Stimulated activated CD4-positive, alpha-beta T cell treated with anti-CD3 and anti-CD28 coated beads, Interleukin-2, amount 100 ng/mL, for 48 hours (primary cell): ENCODE data around the gene CUL2.
"Not testable (repeated sequence)": the region's sequence is repeated elsewhere in the genome, so short reads cannot be mapped to it uniquely, and the experiment has no call there.

Experiments used
- DNase-seq, 2 donors: peaks; one replicate each; pipeline ENCODE4 v3.0.0-alpha.2; 2020

Gene CUL2

GRCh38 chr10:35090162-35090954 lies at the start of gene CUL2:
Gene CUL2 (minus strand): TSS chr10:35090341. CDS start chr10:35071317, 19,024 bp downstream.
- DNase-seq: peak; percentile 83 to 90

- DNase-seq: no peak
Observed at GRCh38 chr10:35136263-35136815, 46.2 kb upstream of the CUL2 start.

- DNase-seq: no peak
Observed at GRCh38 chr10:35135861-35136260, 45.7 kb upstream of the CUL2 start.

GRCh38 chr10:35133586-35133985 lies 43.4 kb upstream of the CUL2 start:
- DNase-seq: no peak

GRCh38 chr10:35132727-35133126 lies 42.6 kb upstream of the CUL2 start:
- DNase-seq: no peak

- no peak for DNase-seq
Observed at GRCh38 chr10:35130663-35131062, 40.5 kb upstream of the CUL2 start.

- DNase-seq: no peak
Observed at GRCh38 chr10:35129185-35129674, 39.1 kb upstream of the CUL2 start.

- peak; percentile 51 to 58 for DNase-seq
Observed at GRCh38 chr10:35127289-35127891, 37.2 kb upstream of the CUL2 start.

GRCh38 chr10:35126530-35127288 lies 36.6 kb upstream of the CUL2 start, which contains the start of gene CREM:
Gene CREM (plus strand): TSS chr10:35126846. CDS start chr10:35137836, 10,990 bp downstream.
- peak; percentile 100 for DNase-seq

GRCh38 chr10:35126062-35126529 lies 36.0 kb upstream of the CUL2 start:
- DNase-seq: no peak

- DNase-seq: no peak
Observed at GRCh38 chr10:35124540-35124939, 34.4 kb upstream of the CUL2 start.

- DNase-seq: no peak
Observed at GRCh38 chr10:35119378-35119777, 29.2 kb upstream of the CUL2 start.

GRCh38 chr10:35112571-35112970 lies 22.4 kb upstream of the CUL2 start:
- no peak for DNase-seq

GRCh38 chr10:35103882-35104281 lies 13.7 kb upstream of the CUL2 start:
- DNase-seq: no peak

GRCh38 chr10:35097510-35097909 lies 7.4 kb upstream of the CUL2 start:
- DNase-seq: no peak

- DNase-seq: no peak
Observed at GRCh38 chr10:35096312-35096711, 6.2 kb upstream of the CUL2 start.

- no peak for DNase-seq
Observed at GRCh38 chr10:35092851-35093250, 2.7 kb upstream of the CUL2 start.

GRCh38 chr10:35091994-35092790 lies 2.1 kb upstream of the CUL2 start:
- no peak for DNase-seq

GRCh38 chr10:35089611-35090161 lies 455 bp downstream of the CUL2 start:
- DNase-seq: no peak

- no peak for DNase-seq
Observed at GRCh38 chr10:35083242-35083641, 6.9 kb downstream of the CUL2 start.

- DNase-seq: not testable (repeated sequence)
Observed at GRCh38 chr10:35080261-35080660, 9.9 kb downstream of the CUL2 start.

- no peak for DNase-seq
Observed at GRCh38 chr10:35079763-35080162, 10.4 kb downstream of the CUL2 start.
